Body of pancreas (tissue), 4 donors: ENCODE data around the gene LARP1.

Source experiments
- CTCF ChIP-seq, 7 experiments: fragments of 450-650 bp in 4 of 7; fragments of 200-600 bp in 3 of 7; sonication (generic) in 3 of 7; IDR thresholded peaks; one replicate each; pipeline ENCODE4 v1.5.1; 2016 to 2019; ENCODE audit warnings: antibody characterized with exemption in 7 of 7
- POLR2A ChIP-seq, 3 donors: fragments of 450-650 bp; IDR thresholded peaks; one replicate each; pipeline ENCODE4 v1.6.1; 2016; ENCODE audit warnings: antibody characterized with exemption in 3 of 3, mild to moderate bottlenecking in 2 of 3

- TF ChIP-seq CTCF (IDR thresholded peaks at IDR 0.05) (peak; percentile 73 to 93 (median 85)), POLR2A (IDR thresholded peaks at IDR 0.05) (no peak)
Observed at GRCh38 chr5:154811653-154812465, 56.7 kb downstream of the LARP1 start.
